Loucy (cell line): ENCODE measurements around the gene EEFSEC.

ENCODE experiments used
- H2AFZ ChIP-seq: fragments of 200-600 bp; sonication (generic); 2 replicates; pipeline ENCODE4 v1.6.0; 2016; ENCODE audit warnings: antibody characterized with exemption, mild to moderate bottlenecking, low read length, moderate library complexity
- H3F3A ChIP-seq: fragments of 200-600 bp; 2 replicates; pipeline ENCODE4 v1.6.0; 2016; ENCODE audit warnings: antibody characterized with exemption, low read depth, mild to moderate bottlenecking
- H3K27me3 ChIP-seq: fragments of 200-600 bp; sonication (generic); 2 replicates; pipeline ENCODE4 v1.6.1; 2014; ENCODE audit warnings: low read length, mild to moderate bottlenecking; ENCODE audit not compliant: insufficient read depth, poor library complexity, severe bottlenecking
- H3K36me3 ChIP-seq: fragments of 200-600 bp; sonication (generic); 2 replicates; pipeline ENCODE4 v1.6.1; 2016; ENCODE audit warnings: low read length; ENCODE audit not compliant: insufficient read depth
- H3K4me1 ChIP-seq: fragments of 200-600 bp; sonication (generic); 2 replicates; pipeline ENCODE4 v1.5.1; 2014; ENCODE audit warnings: low read length, mild to moderate bottlenecking; ENCODE audit not compliant: insufficient read depth, poor library complexity, severe bottlenecking
- H3K4me2 ChIP-seq: fragments of 200-600 bp; sonication (generic); 2 replicates; pipeline ENCODE4 v1.6.0; 2014; ENCODE audit warnings: antibody characterized with exemption, low read length, low read depth, mild to moderate bottlenecking; ENCODE audit not compliant: poor library complexity, severe bottlenecking
- H3K4me3 ChIP-seq: fragments of 200-600 bp; sonication (generic); 2 replicates; pipeline ENCODE4 v1.5.1; 2014; ENCODE audit warnings: low read length, mild to moderate bottlenecking, mixed read lengths; ENCODE audit not compliant: poor library complexity, severe bottlenecking
- H3K79me2 ChIP-seq: fragments of 200-600 bp; sonication (generic); 2 replicates; pipeline ENCODE4 v1.6.1; 2014; ENCODE audit warnings: low read length; ENCODE audit not compliant: insufficient read depth
- H3K9ac ChIP-seq: fragments of 200-600 bp; sonication (generic); 2 replicates; pipeline ENCODE4 v1.6.0; 2014; ENCODE audit warnings: mild to moderate bottlenecking, low read depth, low read length, moderate library complexity; ENCODE audit not compliant: poor library complexity, severe bottlenecking
- H3K9me2 ChIP-seq: fragments of 200-600 bp; sonication (generic); replicated peaks from 2 replicates; pipeline ENCODE4 v1.6.1; 2016; ENCODE audit warnings: low read depth, low read length, mixed read lengths
- H3K9me3 ChIP-seq: fragments of 200-600 bp; sonication (generic); 2 replicates; pipeline ENCODE4 v1.6.1; 2014; ENCODE audit warnings: mild to moderate bottlenecking, antibody characterized with exemption, low read length, low read depth; ENCODE audit not compliant: insufficient read depth
- H4K20me1 ChIP-seq: fragments of 200-600 bp; sonication (generic); 2 replicates; pipeline ENCODE4 v1.6.0; 2014; ENCODE audit warnings: antibody characterized with exemption, low read length, mild to moderate bottlenecking; ENCODE audit not compliant: insufficient read depth, poor library complexity, severe bottlenecking
- EZH2phosphoT487 ChIP-seq: fragments of 200-600 bp; IDR thresholded peaks from 2 replicates; pipeline ENCODE4 v1.6.1; 2018; ENCODE audit warnings: antibody characterized with exemption, mild to moderate bottlenecking, moderate library complexity, borderline replicate concordance
- TF ChIP-seq, protein P1 (sequence below): fragments of 200-600 bp; sonication (generic); conservative IDR thresholded peaks from 2 replicates; pipeline ENCODE4 v1.5.1; 2014; ENCODE audit warnings: mild to moderate bottlenecking, antibody characterized with exemption, low read length

EEFSEC gene

DNA sequence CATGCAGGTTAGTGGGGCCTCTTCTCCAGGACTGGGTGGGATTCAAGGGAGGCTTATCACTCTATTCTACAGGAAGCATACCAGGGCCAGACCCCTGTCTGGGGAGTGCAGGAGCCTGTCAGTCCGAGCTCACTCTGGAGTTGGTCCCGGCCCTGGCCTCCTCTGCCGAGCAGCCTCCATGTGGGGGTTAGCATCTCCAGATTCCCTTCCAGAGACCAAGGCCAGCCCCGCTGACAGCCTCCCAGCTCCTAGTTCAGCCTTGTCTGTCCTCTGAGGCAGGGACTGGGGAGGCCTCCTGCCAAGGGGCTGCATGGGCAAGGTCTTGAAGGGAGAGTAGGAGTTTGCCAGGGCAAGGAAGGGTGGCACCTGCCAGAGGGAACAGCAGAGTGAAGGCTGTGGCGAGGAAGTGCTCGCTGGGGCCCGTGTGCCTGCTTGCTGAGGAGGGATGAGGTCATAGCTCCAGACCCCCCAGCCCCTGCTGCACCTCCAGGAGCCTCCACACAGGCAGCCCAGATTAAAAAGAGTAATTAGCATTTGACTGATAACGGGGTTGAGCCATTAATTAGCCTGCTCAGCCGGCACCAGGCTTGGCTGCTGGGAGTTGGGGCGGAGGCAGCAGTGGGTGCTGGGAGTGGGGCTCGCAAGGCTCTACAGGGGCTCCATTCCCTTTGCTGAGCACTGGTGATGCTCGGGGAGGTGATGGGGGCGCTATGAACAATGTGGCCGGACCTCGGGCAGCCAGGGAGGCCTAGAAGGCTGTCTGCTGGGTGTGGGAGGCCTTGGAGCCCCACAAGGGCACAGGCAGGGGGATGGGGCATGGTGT is 259.1 kb downstream of the EEFSEC start:
- Histone ChIP-seq H3F3A (no peaks in the 10 kb centered on the region), H3K79me2 (no peaks in the 10 kb centered on the region), H3K4me3 (no peak overlapping the region), H2AFZ (no peak overlapping the region), H3K27me3 (no peaks in the 10 kb centered on the region), H3K9ac (no peak overlapping the region), H4K20me1 (no peaks in the 10 kb centered on the region), H3K9me2 (no peaks in the 10 kb centered on the region), H3K9me3 (no peaks in the 10 kb centered on the region), H3K36me3 (peaks cover 7% of the 10 kb centered on the region; the same call in 1 of the 2 replicates), H3K4me2 (no peak overlapping the region), H3K4me1 (no peaks in the 10 kb centered on the region)
- TF ChIP-seq EZH2phosphoT487, result no peak
- TF ChIP-seq, protein P1, sequence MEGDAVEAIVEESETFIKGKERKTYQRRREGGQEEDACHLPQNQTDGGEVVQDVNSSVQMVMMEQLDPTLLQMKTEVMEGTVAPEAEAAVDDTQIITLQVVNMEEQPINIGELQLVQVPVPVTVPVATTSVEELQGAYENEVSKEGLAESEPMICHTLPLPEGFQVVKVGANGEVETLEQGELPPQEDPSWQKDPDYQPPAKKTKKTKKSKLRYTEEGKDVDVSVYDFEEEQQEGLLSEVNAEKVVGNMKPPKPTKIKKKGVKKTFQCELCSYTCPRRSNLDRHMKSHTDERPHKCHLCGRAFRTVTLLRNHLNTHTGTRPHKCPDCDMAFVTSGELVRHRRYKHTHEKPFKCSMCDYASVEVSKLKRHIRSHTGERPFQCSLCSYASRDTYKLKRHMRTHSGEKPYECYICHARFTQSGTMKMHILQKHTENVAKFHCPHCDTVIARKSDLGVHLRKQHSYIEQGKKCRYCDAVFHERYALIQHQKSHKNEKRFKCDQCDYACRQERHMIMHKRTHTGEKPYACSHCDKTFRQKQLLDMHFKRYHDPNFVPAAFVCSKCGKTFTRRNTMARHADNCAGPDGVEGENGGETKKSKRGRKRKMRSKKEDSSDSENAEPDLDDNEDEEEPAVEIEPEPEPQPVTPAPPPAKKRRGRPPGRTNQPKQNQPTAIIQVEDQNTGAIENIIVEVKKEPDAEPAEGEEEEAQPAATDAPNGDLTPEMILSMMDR, result no peak

DNA sequence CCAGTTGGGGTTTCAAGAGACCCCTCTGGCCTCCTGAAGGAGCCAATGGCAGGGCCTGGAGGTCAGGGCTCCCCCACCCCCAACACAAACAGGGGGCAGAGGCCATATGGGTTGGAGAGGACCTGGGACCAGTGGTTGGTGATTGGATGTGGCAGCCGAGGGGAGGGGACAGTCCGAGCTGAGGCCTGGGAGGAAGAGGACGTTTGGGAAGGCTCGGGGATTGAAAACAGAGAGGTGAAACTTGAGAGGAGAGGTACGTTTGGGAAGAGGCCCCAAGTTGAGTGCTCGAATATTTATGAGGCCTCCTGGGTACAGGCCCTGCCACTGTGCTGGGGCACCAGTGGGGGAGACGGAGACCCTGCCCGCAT is 259.7 kb downstream of the EEFSEC start:
- no peak overlapping the region for H3K4me3 ChIP-seq
- no peaks in the 10 kb centered on the region for H4K20me1 ChIP-seq
- H3K79me2 ChIP-seq, result no peaks in the 10 kb centered on the region
- no peaks in the 10 kb centered on the region for H3K9me2 ChIP-seq
- no peak overlapping the region for H3K9ac ChIP-seq
- peaks cover 7% of the 10 kb centered on the region; the same call in 1 of the 2 replicates for H3K36me3 ChIP-seq
- H3K4me1 ChIP-seq, result no peaks in the 10 kb centered on the region
- H3K27me3 ChIP-seq, result no peaks in the 10 kb centered on the region
- TF ChIP-seq, protein P1, result no peak
- TF ChIP-seq EZH2phosphoT487, result no peak
- H3F3A ChIP-seq, result no peaks in the 10 kb centered on the region
- H3K9me3 ChIP-seq, result no peaks in the 10 kb centered on the region
- H3K4me2 ChIP-seq, result no peak overlapping the region
- H2AFZ ChIP-seq, result no peak overlapping the region

DNA sequence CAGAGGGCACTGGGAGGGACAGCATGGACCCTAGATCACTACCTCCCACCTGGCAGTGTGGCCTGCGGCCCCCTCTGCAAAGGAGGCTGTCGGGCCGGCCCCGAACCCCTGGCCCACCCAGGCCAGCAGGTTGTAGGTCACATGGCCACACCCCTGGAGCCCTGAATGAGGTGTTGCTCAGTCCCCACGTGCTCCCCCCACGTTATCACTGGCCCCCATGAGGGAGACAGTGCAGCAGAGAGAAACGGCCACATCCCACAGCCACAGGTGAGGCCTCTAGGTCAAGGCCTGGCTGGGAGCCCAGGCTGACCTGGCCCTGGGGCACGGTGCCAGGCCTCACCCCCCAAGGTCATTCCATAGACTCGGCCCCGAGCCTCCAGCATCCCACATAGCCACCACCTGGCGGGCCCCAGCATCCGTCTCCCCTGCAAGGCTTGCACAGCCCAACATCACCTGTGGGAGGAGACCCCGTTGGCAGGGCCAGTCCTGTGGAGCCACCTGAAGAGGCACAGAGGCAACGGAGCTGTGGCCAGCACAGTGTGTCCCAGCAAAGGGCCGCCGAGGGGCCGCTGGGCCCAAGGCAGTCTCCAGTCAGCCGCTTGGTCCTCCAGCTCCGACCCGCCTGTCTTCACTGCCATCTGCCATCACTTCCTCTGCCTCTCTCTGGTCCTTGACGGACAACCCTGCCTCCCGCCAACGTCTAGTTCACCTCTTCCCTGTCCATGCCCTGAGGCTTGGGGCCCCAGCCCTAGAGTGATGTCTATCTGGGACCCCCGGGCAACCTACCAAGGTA is 260.3 kb downstream of the EEFSEC start:
- Histone ChIP-seq H3K36me3 (peaks cover 7% of the 10 kb centered on the region; the same call in 1 of the 2 replicates), H3K9me2 (no peaks in the 10 kb centered on the region), H3K4me2 (no peak overlapping the region), H2AFZ (no peak overlapping the region), H3K79me2 (no peaks in the 10 kb centered on the region), H3F3A (no peaks in the 10 kb centered on the region), H4K20me1 (no peaks in the 10 kb centered on the region), H3K27me3 (no peaks in the 10 kb centered on the region), H3K9me3 (no peaks in the 10 kb centered on the region), H3K9ac (no peak overlapping the region), H3K4me3 (no peak overlapping the region), H3K4me1 (no peaks in the 10 kb centered on the region)
- TF ChIP-seq EZH2phosphoT487, result no peak
- TF ChIP-seq, protein P1, result no peak
